ENCODE data around the gene TUT7. TPM values are rescaled to one million over a fixed set of nuclear protein-coding genes. Genes with fewer than 3 reads are reported as not detected.
A peak's percentile ranks its signal among the peaks of the same experiment; 100 is the strongest.

Gene TUT7
- total RNA-seq, 2 donors from 2014 or later, result 13.0 to 14.3 TPM

- intact Hi-C loops (cut with DNase I), result no loop called here
Observed at GRCh38 chr9:86274821-86275643, 79.2 kb downstream of the TUT7 start.

GRCh38 chr9:86272221-86272620 is 82.0 kb downstream of the TUT7 start:
- DNase-seq (no peak), ATAC-seq (no peak)
- intact Hi-C loops (cut with DNase I), result no loop called here

More at GRCh38 chr9:86274821-86275643, 79.2 kb downstream of the TUT7 start:
- ATAC-seq (peak in 1 of 2 donors; percentile 30), DNase-seq (no peak)

- intact Hi-C loops (cut with DNase I), result no loop called here
- ATAC-seq, result no peak
- no peak for DNase-seq
Observed at GRCh38 chr9:86263876-86264275, 90.3 kb downstream of the TUT7 start.

- no peak for ATAC-seq
- intact Hi-C loops (cut with DNase I), result no loop called here
- DNase-seq, result no peak
Observed at GRCh38 chr9:86262492-86262891, 91.7 kb downstream of the TUT7 start.

- DNase-seq, result no peak
- intact Hi-C loops (cut with DNase I), result no loop called here
- ATAC-seq, result no peak
Observed at GRCh38 chr9:86259557-86259956, 94.7 kb downstream of the TUT7 start, which contains the start of gene C9orf153. Gene C9orf153 (minus strand): TSS chr9:86259657. CDS start chr9:86229603, 30,054 bp downstream.

- DNase-seq, result no peak
- intact Hi-C loops (cut with DNase I), result no loop called here
Observed at GRCh38 chr9:86257391-86257790, 96.8 kb downstream of the TUT7 start.

GRCh38 chr9:86256653-86257052 is 97.6 kb downstream of the TUT7 start:
- DNase-seq (no peak), ATAC-seq (no peak)
- intact Hi-C loops (cut with DNase I), result no loop called here

More at GRCh38 chr9:86257391-86257790, 96.8 kb downstream of the TUT7 start:
- ATAC-seq, result peak; percentile 38 to 58

- no peak for DNase-seq
- intact Hi-C loops (cut with DNase I), result no loop called here
- no peak for ATAC-seq
Observed at GRCh38 chr9:86253577-86253976, 100.6 kb downstream of the TUT7 start.

GRCh38 chr9:86252870-86253269 is 101.3 kb downstream of the TUT7 start:
- intact Hi-C loops (cut with DNase I), result no loop called here
- DNase-seq (no peak), ATAC-seq (no peak)

- intact Hi-C loops (cut with DNase I), result no loop called here
- ATAC-seq (no peak), DNase-seq (no peak)
Observed at GRCh38 chr9:86250123-86250522, 104.1 kb downstream of the TUT7 start.

GRCh38 chr9:86248746-86249145 is 105.5 kb downstream of the TUT7 start:
- DNase-seq, result no peak

GRCh38 chr9:86246752-86247161 is 107.5 kb downstream of the TUT7 start:
- intact Hi-C loops (cut with DNase I), result no loop called here
- peak; percentile 70 to 81 for ATAC-seq
- peak; percentile 51 for DNase-seq

More at GRCh38 chr9:86248746-86249145, 105.5 kb downstream of the TUT7 start:
- intact Hi-C loops (cut with DNase I), result no loop called here
- ATAC-seq, result no peak

- DNase-seq, result no peak
- intact Hi-C loops (cut with DNase I), result no loop called here
- no peak for ATAC-seq
Observed at GRCh38 chr9:86242071-86242470, 112.1 kb downstream of the TUT7 start.

- no peak for ATAC-seq
- no peak for DNase-seq
- intact Hi-C loops (cut with DNase I), result no loop called here
Observed at GRCh38 chr9:86241216-86241615, 113.0 kb downstream of the TUT7 start.

- intact Hi-C loops (cut with DNase I), result no loop called here
Observed at GRCh38 chr9:86238861-86239770, 115.1 kb downstream of the TUT7 start.

More at GRCh38 chr9:86238861-86239770, 115.1 kb downstream of the TUT7 start:
- no peak for ATAC-seq
- DNase-seq, result no peak

Other genes starting within 250 kb of the TUT7 start
- gene C9orf153, start 94.8 kb downstream of the TUT7 start, total RNA-seq, result under 1 TPM; 0.31 to 0.41 TPM
- 10 to 100 TPM; 46.7 to 55.6 TPM for gene ISCA1, start 71.9 kb downstream of the TUT7 start, total RNA-seq